ENCODE results near the gene ARHGDIG. TPM values are rescaled to one million over a fixed set of nuclear protein-coding genes. Genes with fewer than 3 reads are reported as not detected.

Gene ARHGDIG
- total and polyA plus RNA-seq, 2 donors (not counting 3 experiments of a cell fraction or from before 2014, with no cell fraction given), result 0.93 to 2.2 TPM

- no TSS peak for BruUV-seq (replicated peaks)
- DNase-seq (ENCODE audit: low read depth, low spot score) (no peak), FAIRE-seq (no peak)
- no peak overlapping the region for H3K9ac ChIP-seq (replicated peaks; ENCODE audit: extremely low read depth, insufficient read depth, low read length)
- dilution Hi-C loops (cut with MboI; ENCODE audit: extremely low pct_ligation_motif_present, low sequenced_read_pairs), result no loop called here
- H3K27me3 ChIP-seq (ENCODE audit: control insufficient read depth in 2 of 2, insufficient read depth in 2 of 2, low read length in 2 of 2), result no peaks in the 10 kb centered on the region
- H3K36me3 ChIP-seq (ENCODE audit: control insufficient read depth in 2 of 2, extremely low read depth in 1 of 2, insufficient read depth in 2 of 2, low read length in 2 of 2), result peaks cover 0 to 20% of the 10 kb centered on the region in 2 experiments
- no peaks in the 10 kb centered on the region for H3K9me1 ChIP-seq (replicated peaks; ENCODE audit: control insufficient read depth, extremely low read depth, insufficient read depth, low read length)
- H4K20me1 ChIP-seq (replicated peaks; ENCODE audit: control insufficient read depth, extremely low read depth, insufficient read depth, low read length), result no peaks in the 10 kb centered on the region
- intact Hi-C loops (cut with micrococcal nuclease), result no loop called here
- TF ChIP-seq POLR2AphosphoS5 (IDR thresholded peaks at IDR 0.05; ENCODE audit: insufficient read depth, low read depth, low read length) (no peak), MAX (IDR thresholded peaks at IDR 0.05; ENCODE audit: insufficient read depth, insufficient read length) (no peak), FOS (IDR thresholded peaks at IDR 0.05; ENCODE audit: borderline replicate concordance, insufficient read depth, low read length) (no peak), MYC (IDR thresholded peaks at IDR 0.05; ENCODE audit: low read depth, low read length) (no peak), GATA2 (IDR thresholded peaks at IDR 0.05; ENCODE audit: insufficient read depth, insufficient read length, low read depth, low read length) (no peak), CTCF (IDR thresholded peaks at IDR 0.05; ENCODE audit: extremely low read depth in 1 of 2, insufficient read depth in 1 of 2, low read depth in 1 of 2, low read length in 2 of 2) (no peak)
- no peak overlapping the region for H3K4me2 ChIP-seq (ENCODE audit: insufficient read depth, low read length)
- H3K9me3 ChIP-seq (replicated peaks; ENCODE audit: control insufficient read depth, insufficient read depth, low read length), result no peaks in the 10 kb centered on the region
- ChIA-PET CTCF (no interaction called here), POLR2A (no interaction called here)
- no peak overlapping the region for H3K27ac ChIP-seq (ENCODE audit: insufficient read depth, low read depth, low read length)
- H3K4me3 ChIP-seq (replicated peaks in 1 of 3; ENCODE audit: insufficient read depth in 1 of 3, low read depth in 1 of 3, low read length in 3 of 3), result no peak overlapping the region
- H3K79me2 ChIP-seq (ENCODE audit: control insufficient read depth, insufficient read depth, low read length), result no peaks in the 10 kb centered on the region
- H2AFZ ChIP-seq (ENCODE audit: low read depth, low read length), result no peak overlapping the region
- H3K4me1 ChIP-seq (ENCODE audit: control insufficient read depth, extremely low read depth, insufficient read depth, low read length), result no peaks in the 10 kb centered on the region
Measured at GRCh38 chr16:296806-297510, 16.6 kb downstream of the ARHGDIG start.

Measured in endothelial cell of umbilical vein (primary cell).